Measurements from ENCODE around the gene DYNLT2. TPM values are rescaled to one million over a fixed set of nuclear protein-coding genes. Genes with fewer than 3 reads are reported as not detected.
"Not testable (repeated sequence)": the region's sequence is repeated elsewhere in the genome, so short reads cannot be mapped to it uniquely, and the experiment has no call there.

The DYNLT2 gene
- total RNA-seq, 1 experiment from 2014 or later = 1.7 TPM

- TF ChIP-seq, protein P1, sequence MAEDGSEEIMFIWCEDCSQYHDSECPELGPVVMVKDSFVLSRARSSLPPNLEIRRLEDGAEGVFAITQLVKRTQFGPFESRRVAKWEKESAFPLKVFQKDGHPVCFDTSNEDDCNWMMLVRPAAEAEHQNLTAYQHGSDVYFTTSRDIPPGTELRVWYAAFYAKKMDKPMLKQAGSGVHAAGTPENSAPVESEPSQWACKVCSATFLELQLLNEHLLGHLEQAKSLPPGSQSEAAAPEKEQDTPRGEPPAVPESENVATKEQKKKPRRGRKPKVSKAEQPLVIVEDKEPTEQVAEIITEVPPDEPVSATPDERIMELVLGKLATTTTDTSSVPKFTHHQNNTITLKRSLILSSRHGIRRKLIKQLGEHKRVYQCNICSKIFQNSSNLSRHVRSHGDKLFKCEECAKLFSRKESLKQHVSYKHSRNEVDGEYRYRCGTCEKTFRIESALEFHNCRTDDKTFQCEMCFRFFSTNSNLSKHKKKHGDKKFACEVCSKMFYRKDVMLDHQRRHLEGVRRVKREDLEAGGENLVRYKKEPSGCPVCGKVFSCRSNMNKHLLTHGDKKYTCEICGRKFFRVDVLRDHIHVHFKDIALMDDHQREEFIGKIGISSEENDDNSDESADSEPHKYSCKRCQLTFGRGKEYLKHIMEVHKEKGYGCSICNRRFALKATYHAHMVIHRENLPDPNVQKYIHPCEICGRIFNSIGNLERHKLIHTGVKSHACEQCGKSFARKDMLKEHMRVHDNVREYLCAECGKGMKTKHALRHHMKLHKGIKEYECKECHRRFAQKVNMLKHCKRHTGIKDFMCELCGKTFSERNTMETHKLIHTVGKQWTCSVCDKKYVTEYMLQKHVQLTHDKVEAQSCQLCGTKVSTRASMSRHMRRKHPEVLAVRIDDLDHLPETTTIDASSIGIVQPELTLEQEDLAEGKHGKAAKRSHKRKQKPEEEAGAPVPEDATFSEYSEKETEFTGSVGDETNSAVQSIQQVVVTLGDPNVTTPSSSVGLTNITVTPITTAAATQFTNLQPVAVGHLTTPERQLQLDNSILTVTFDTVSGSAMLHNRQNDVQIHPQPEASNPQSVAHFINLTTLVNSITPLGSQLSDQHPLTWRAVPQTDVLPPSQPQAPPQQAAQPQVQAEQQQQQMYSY (CRISPR knock-in tag; IDR thresholded peaks at IDR 0.05) = no peak
- TF ChIP-seq GTF2I (CRISPR knock-in tag; conservative IDR thresholded peaks at IDR 0.05) = no peak
- no peak for TF ChIP-seq RELA (CRISPR knock-in tag; IDR thresholded peaks at IDR 0.05; ENCODE audit: borderline replicate concordance)
- no peak for TF ChIP-seq ZNF671 (CRISPR knock-in tag; IDR thresholded peaks at IDR 0.05)
Measured at GRCh38 chr6:169700296-169700695, 51.1 kb downstream of the DYNLT2 start (continued).

GRCh38 chr6:169697115-169697514 is 54.3 kb downstream of the DYNLT2 start:
- DNase-seq (ENCODE audit: low spot score) = peak; percentile 78
- TF ChIP-seq, protein P2, sequence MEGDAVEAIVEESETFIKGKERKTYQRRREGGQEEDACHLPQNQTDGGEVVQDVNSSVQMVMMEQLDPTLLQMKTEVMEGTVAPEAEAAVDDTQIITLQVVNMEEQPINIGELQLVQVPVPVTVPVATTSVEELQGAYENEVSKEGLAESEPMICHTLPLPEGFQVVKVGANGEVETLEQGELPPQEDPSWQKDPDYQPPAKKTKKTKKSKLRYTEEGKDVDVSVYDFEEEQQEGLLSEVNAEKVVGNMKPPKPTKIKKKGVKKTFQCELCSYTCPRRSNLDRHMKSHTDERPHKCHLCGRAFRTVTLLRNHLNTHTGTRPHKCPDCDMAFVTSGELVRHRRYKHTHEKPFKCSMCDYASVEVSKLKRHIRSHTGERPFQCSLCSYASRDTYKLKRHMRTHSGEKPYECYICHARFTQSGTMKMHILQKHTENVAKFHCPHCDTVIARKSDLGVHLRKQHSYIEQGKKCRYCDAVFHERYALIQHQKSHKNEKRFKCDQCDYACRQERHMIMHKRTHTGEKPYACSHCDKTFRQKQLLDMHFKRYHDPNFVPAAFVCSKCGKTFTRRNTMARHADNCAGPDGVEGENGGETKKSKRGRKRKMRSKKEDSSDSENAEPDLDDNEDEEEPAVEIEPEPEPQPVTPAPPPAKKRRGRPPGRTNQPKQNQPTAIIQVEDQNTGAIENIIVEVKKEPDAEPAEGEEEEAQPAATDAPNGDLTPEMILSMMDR (IDR thresholded peaks at IDR 0.05) = peak; percentile 40
- peaks cover 16% of the 10 kb centered on the region for H3K9me3 Mint-ChIP-seq
- POLR2A ChIA-PET; H3K4me3 Mint-ChIP-seq; H3K27me3 Mint-ChIP-seq (ENCODE audit: low read depth); ATAC-seq; H3K27ac Mint-ChIP-seq: not testable (repeated sequence)
- CTCF ChIA-PET = interaction anchor here (1.1 kb wide), 1 partner anchor 28 kb away, joined by 3 read pairs; no protein-coding TSS in a partner anchor
- peaks cover 50% of the 10 kb centered on the region for H3K36me3 Mint-ChIP-seq
- H3K4me1 Mint-ChIP-seq = peaks cover 19% of the 10 kb centered on the region

DNA sequence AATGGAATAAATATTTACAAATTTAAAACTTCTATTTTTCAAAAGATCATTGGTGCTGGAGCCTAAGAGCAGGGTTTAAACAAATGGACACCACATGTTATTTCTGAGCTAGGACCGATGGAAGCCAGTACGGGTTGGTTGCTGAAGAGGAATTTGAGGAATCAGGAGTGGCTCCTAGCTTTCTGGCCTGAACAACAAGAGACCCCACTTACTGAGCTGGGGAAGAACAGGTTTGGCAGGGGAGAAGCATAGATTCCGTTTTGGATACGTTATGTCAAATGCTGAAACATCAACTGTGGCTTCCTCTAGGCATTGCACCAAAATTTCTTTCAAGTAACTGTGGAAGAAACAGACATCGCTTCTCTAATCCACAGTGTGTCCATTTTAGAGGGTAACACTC is 56.2 kb downstream of the DYNLT2 start:
- Mint-ChIP-seq H3K9me3 (peaks cover 21% of the 10 kb centered on the region), H3K27ac (no peak overlapping the region), H3K36me3 (peaks cover 61% of the 10 kb centered on the region), H3K4me1 (peaks cover 17% of the 10 kb centered on the region), H3K27me3 (ENCODE audit: low read depth) (no peaks in the 10 kb centered on the region), H3K4me3 (no peak overlapping the region)
- POLR2A ChIA-PET = no interaction called here
- CTCF ChIA-PET = no interaction called here
- ATAC-seq = no peak
- DNase-seq (ENCODE audit: low spot score) = no peak
- no peak for TF ChIP-seq RORB (CRISPR knock-in tag; IDR thresholded peaks at IDR 0.05)
- no peak for TF ChIP-seq ZMAT4 (CRISPR knock-in tag; IDR thresholded peaks at IDR 0.05)
- TF ChIP-seq, protein P3, sequence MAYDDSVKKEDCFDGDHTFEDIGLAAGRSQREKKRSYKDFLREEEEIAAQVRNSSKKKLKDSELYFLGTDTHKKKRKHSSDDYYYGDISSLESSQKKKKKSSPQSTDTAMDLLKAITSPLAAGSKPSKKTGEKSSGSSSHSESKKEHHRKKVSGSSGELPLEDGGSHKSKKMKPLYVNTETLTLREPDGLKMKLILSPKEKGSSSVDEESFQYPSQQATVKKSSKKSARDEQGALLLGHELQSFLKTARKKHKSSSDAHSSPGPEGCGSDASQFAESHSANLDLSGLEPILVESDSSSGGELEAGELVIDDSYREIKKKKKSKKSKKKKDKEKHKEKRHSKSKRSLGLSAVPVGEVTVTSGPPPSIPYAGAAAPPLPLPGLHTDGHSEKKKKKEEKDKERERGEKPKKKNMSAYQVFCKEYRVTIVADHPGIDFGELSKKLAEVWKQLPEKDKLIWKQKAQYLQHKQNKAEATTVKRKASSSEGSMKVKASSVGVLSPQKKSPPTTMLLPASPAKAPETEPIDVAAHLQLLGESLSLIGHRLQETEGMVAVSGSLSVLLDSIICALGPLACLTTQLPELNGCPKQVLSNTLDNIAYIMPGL (CRISPR knock-in tag; IDR thresholded peaks at IDR 0.05) = no peak
- TF ChIP-seq EMX1 (CRISPR knock-in tag; IDR thresholded peaks at IDR 0.05) = no peak
- TF ChIP-seq, protein P1 (CRISPR knock-in tag; IDR thresholded peaks at IDR 0.05) = no peak
- TF ChIP-seq, protein P4, sequence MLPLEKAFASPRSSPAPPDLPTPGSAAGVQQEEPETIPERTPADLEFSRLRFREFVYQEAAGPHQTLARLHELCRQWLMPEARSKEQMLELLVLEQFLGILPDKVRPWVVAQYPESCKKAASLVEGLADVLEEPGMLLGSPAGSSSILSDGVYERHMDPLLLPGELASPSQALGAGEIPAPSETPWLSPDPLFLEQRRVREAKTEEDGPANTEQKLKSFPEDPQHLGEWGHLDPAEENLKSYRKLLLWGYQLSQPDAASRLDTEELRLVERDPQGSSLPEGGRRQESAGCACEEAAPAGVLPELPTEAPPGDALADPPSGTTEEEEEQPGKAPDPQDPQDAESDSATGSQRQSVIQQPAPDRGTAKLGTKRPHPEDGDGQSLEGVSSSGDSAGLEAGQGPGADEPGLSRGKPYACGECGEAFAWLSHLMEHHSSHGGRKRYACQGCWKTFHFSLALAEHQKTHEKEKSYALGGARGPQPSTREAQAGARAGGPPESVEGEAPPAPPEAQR (CRISPR knock-in tag; IDR thresholded peaks at IDR 0.05) = no peak
- no peak for TF ChIP-seq CREB1 (CRISPR knock-in tag; IDR thresholded peaks at IDR 0.05)
- no peak for TF ChIP-seq JUN (CRISPR knock-in tag; IDR thresholded peaks at IDR 0.05)
- TF ChIP-seq AFF4 (CRISPR knock-in tag; IDR thresholded peaks at IDR 0.05; ENCODE audit: borderline replicate concordance) = no peak
- no peak for TF ChIP-seq CBFB (CRISPR knock-in tag; IDR thresholded peaks at IDR 0.05; ENCODE audit: low read depth)
- no peak for TF ChIP-seq ZNF121 (CRISPR knock-in tag; IDR thresholded peaks at IDR 0.05)
- no peak for TF ChIP-seq ETV6 (CRISPR knock-in tag; IDR thresholded peaks at IDR 0.05)
- TF ChIP-seq NR1H2 (CRISPR knock-in tag; IDR thresholded peaks at IDR 0.05) = no peak
